ENCODE data around the gene ENO1.

ENO1 gene

DNA sequence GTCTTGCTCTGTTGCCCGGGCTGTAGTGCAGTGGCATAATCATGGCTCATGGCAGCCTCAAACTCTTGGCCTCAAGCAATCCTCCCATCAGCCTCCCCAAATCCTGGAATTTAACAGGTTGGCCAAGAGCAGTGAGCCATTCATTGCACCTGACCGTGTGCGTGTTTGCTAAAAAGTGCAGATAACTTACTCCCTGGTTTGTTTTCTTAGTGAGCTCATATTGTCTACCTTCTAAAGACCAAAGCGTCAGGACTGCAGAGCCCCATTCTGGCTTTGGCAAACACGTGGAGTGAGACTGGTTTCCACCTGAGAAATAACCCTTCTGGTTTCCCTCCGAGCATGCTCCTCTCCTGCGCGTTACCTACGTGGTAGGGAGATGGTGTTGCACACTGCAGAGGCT is 35.0 kb upstream of the ENO1 start:
- no peak for DNase-seq (ENCODE audit: extremely low read depth, low read depth)
- TF ChIP-seq, protein P1, sequence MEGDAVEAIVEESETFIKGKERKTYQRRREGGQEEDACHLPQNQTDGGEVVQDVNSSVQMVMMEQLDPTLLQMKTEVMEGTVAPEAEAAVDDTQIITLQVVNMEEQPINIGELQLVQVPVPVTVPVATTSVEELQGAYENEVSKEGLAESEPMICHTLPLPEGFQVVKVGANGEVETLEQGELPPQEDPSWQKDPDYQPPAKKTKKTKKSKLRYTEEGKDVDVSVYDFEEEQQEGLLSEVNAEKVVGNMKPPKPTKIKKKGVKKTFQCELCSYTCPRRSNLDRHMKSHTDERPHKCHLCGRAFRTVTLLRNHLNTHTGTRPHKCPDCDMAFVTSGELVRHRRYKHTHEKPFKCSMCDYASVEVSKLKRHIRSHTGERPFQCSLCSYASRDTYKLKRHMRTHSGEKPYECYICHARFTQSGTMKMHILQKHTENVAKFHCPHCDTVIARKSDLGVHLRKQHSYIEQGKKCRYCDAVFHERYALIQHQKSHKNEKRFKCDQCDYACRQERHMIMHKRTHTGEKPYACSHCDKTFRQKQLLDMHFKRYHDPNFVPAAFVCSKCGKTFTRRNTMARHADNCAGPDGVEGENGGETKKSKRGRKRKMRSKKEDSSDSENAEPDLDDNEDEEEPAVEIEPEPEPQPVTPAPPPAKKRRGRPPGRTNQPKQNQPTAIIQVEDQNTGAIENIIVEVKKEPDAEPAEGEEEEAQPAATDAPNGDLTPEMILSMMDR (IDR thresholded peaks at IDR 0.05; ENCODE audit: low read depth, low read length) = no peak

DNA sequence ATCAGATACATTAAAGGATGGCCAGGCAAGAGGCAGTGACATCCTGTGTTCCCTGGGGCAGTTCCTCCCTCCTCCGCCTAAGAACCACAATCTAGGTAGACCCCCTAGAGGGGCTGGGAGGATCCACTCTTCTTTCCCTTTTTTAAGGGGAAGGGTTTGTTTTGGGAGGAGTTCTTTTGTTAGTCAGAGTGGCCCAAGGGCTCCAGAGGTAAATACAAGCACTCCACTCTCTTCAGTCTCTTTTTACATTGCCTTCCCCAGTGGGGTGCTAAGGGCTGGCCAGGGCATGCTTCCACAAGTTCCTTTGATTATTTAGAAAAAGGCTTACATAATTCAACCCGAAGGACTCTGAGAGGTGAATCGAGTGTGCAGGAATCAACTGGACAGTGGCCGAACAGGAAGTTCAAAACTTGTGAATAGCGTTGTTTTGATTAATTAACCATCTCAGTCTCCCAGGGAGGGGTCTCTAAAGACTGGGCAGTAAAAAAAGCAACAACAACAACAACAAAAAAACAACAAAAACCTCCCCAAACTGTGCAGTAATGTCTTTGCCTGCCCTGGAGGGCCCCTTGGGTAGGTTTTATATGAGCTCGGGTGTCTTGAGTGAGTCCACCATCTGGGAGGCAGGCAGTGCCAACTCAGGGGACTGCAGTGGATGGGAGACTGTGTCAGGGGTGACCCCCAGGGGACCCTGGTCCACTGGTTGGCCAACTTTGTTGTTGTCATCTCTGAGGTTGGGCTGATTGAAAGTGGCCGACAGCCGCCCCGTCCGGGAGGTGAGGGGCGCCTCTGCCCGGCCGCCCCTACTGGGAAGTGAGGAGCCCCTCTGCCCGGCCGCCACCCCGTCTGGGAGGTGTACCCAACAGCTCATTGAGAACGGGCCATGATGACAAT is 33.2 kb upstream of the ENO1 start:
- TF ChIP-seq, protein P1 (IDR thresholded peaks at IDR 0.05; ENCODE audit: low read depth, low read length) = no peak
- no peak for DNase-seq (ENCODE audit: extremely low read depth, low read depth)

DNA sequence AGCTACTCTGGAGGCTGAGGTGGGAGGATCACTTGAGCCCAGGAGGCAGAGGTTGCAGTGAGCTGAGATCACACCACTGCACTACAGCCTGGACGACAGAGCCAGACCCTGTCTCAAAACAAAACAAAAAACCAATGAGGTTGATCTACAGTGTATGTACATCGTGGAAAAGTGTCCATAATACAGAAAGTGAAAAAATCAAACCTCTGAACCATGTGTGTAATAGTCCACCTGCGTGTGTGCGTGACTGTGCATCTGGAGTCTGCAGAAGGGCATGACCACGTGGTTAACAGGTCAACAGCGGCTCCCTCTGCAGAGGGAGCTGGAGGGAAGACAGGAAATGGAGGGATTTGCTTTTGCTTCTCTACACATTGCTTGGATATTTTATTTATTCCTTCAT is 32.4 kb upstream of the ENO1 start:
- no peak for DNase-seq (ENCODE audit: extremely low read depth, low read depth)
- TF ChIP-seq, protein P1 (IDR thresholded peaks at IDR 0.05; ENCODE audit: low read depth, low read length) = no peak

DNA sequence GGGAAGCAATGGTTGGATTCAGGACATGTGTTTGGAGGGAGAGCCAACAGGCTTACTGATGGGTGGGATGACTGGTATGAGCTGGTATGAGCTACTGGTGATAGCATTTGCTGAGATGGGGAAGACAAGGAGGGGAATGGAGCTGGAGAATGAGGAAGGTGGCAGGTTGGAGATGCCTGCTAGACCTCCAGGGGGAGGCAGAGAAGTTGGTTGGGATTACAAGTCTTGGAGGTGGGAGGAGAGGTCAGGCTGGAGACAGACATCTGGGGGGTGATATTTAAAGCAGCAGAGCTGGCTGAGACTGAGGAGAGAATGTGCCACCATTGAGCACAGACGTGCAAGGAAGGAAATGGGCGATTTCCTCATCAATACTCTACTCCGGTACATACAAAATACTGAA is 31.8 kb upstream of the ENO1 start:
- no peak for DNase-seq (ENCODE audit: extremely low read depth, low read depth)
- TF ChIP-seq, protein P1 (IDR thresholded peaks at IDR 0.05; ENCODE audit: low read depth, low read length) = no peak

DNA sequence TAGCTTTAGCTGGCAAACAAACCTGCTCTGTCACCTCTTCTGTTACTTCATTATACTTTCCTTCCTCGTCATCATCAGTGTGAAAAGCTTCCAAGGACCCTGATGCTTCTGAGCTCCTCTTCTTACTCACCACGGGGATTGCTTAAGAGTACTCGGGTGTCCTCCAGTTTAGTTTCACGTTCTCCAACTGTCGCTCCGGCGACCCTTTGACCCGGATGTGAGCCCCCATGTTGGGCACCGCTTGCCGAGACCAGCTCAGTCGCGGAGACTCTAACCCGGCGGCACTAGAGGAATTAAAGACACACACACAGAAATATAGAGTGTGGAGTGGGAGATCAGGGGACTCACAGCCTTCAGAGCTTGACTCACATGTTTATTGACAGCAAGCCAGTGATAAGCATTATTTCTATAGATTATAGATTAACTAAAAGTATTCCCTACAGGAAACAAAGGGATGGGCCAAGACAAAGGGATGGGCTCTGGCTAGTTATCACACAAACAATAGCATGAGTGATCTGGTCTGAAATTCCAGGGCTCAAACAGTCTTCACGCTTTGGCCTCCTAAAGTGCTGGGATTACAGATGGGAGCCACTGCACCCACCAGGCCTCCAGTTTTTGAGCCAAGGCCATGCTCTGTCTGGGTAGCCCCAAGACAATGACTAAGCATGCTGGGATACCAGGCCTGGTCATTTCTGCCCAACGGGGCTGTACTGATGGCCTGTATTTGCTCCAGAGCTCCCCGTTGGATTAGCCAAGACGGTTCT is 30.1 kb upstream of the ENO1 start:
- DNase-seq (ENCODE audit: extremely low read depth, low read depth) = no peak
- TF ChIP-seq, protein P1 (IDR thresholded peaks at IDR 0.05; ENCODE audit: low read depth, low read length) = no peak

DNA sequence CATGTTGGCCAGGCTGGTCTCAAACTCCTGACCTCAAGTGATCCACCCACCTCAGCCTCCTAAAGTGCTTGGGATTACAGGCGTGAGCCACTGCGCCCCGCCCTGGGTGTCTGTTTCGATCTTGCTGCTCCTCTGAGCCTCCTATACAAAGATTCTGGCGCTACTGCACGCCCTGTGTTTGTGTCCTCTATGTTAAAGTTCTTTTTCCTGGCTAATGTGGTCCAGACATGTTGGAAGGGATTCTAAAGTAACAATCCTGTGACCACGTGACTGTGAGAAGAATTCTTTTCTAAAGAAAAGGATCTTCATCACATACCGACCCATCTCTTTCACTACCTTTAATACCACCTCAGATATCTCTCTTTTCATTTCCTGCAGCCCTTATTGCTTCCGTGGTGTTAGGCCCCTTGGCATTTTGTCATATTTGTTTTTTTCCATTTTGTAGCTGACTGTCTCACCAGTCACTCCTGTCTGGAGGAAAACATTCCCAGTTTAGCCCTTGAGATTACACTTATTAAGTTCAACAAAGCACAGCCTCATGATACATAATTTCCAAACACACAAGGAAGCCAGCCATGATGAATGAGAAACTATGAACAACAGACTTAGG is 27.2 kb upstream of the ENO1 start:
- no peak for DNase-seq (ENCODE audit: extremely low read depth, low read depth)
- TF ChIP-seq, protein P1 (IDR thresholded peaks at IDR 0.05; ENCODE audit: low read depth, low read length) = no peak
